Stomach (tissue), 9 donors: Measurements from ENCODE around the gene ADGRD2. TPM values are rescaled to one million over a fixed set of nuclear protein-coding genes. Genes with fewer than 3 reads are reported as not detected.

Source experiments
- DNase-seq, 2 donors: peaks; one replicate each; pipeline versions ENCODE4 v3.0.0 to v3.0.0-alpha.2; 2013 to 2019
- H3K27ac ChIP-seq, 5 donors: fragments of 200-600 bp in 4 of 5; sonication (generic) in 4 of 5; one replicate each; pipeline ENCODE4 v1.5.1; 2013 to 2019; ENCODE audit warnings: mild to moderate bottlenecking in 1 of 5, moderate library complexity in 1 of 5
- H3K27me3 ChIP-seq, 3 donors: fragments of 200-600 bp; sonication (generic); one replicate each; pipeline ENCODE4 v1.5.1; 2017 to 2019; ENCODE audit warnings: mixed run types in 1 of 3
- H3K36me3 ChIP-seq, 4 donors: fragments of 200-600 bp; sonication (generic); 1 replicate in 3 of 4; 2 replicates in 1 of 4; pipeline ENCODE4 v1.5.1; 2016 to 2019
- H3K4me1 ChIP-seq, 4 donors: fragments of 200-600 bp; sonication (generic); one replicate each; pipeline ENCODE4 v1.5.1; 2016 to 2019
- H3K4me3 ChIP-seq, 4 donors: fragments of 200-600 bp; sonication (generic) in 3 of 4; one replicate each; pipeline ENCODE4 v1.5.1; 2016 to 2019; ENCODE audit warnings: mild to moderate bottlenecking in 1 of 4
- H3K9me3 ChIP-seq, 4 donors: fragments of 200-600 bp; sonication (generic); one replicate each; pipeline ENCODE4 v1.5.1; 2016 to 2019
- CTCF ChIP-seq, 7 experiments: fragments of 450-650 bp in 4 of 7; fragments of 200-600 bp in 3 of 7; sonication (generic) in 3 of 7; IDR thresholded peaks; one replicate each; pipeline ENCODE4 v1.5.1; 2016 to 2019; ENCODE audit warnings: antibody characterized with exemption in 7 of 7, control low read depth in 2 of 7, mild to moderate bottlenecking in 1 of 7
- EP300 ChIP-seq: sonication (generic); formaldehyde crosslinking; IDR thresholded peaks from one replicate; pipeline ENCODE4 v1.6.1; 2017; ENCODE audit warnings: antibody characterized with exemption
- POLR2A ChIP-seq, 4 donors: fragments of 450-650 bp; IDR thresholded peaks; one replicate each; pipeline ENCODE4 v1.6.1; 2016; ENCODE audit warnings: antibody characterized with exemption in 4 of 4, control low read depth in 2 of 4, mild to moderate bottlenecking in 1 of 4, moderate library complexity in 1 of 4
- POLR2AphosphoS5 ChIP-seq, 3 donors: sonication (generic); formaldehyde crosslinking; IDR thresholded peaks; one replicate each; pipeline ENCODE4 v1.6.1; 2016; ENCODE audit warnings: antibody characterized with exemption in 3 of 3
- WGBS, 5 donors: extraction: QIAGEN DNeasy Blood & Tissue Kit in 3 of 5; methylation state at CpG; one replicate each; pipeline versions ENCODE4 v1.1.5 to v1.1.7; 2013 to 2018; 5-methylcytosine and 5-hydroxymethylcytosine counted together
- intact Hi-C: fragments of 100-400 bp; cut with DNase I; formaldehyde crosslinking; loops from one replicate; pipeline ENCODE4 v1.15.1; 2023; ENCODE audit warnings: low total_unique reads
- polyA plus RNA-seq, 3 donors: library from polyadenylated mRNA; stranded (reverse); fragments of 200-250 nt; gene quantifications; one replicate each; pipeline ENCODE4 v1.2.3, GENCODE V29; 2013
- total RNA-seq, 5 donors: library from RNA; depleted of rRNA; stranded (reverse); fragments of >200 nt; gene quantifications; one replicate each; pipeline versions ENCODE4 v1.1.0 to v1.2.3, GENCODE V29; 2014 to 2016
- donor health status: healthy with polysubstance abuse.
- donor health status: Bipolar disorder and iron deficiency.
- donor health status: healthy.

Gene ADGRD2
- total and polyA plus RNA-seq, 8 donors = not detected

GRCh38 chr9:124415102-124415851 is 35.0 kb upstream of the ADGRD2 start, which contains the start of gene PSMB7:
TSS of gene PSMB7 (minus strand) at chr9:124415442. CDS start at chr9:124415425, 17 bp downstream.
- intact Hi-C loops = no loop called here
- Histone ChIP-seq H3K4me1 (peaks cover 10 to 44% (median 24%) of the 10 kb centered on the region in 4 donors), H3K27me3 (no peaks in the 10 kb centered on the region), H3K4me3 (peak within 1 kb of the TSS; percentile 90 to 99 (median 94)), H3K27ac (peak within 1 kb of the TSS; percentile 6 to 82 (median 74)), H3K9me3 (no peaks in the 10 kb centered on the region), H3K36me3 (peaks cover 27 to 38% (median 36%) of the 10 kb centered on the region in 4 donors)
- TF ChIP-seq EP300 = no peak
- peak in 5 of 7 experiments; percentile 52 to 88 (median 75) for TF ChIP-seq CTCF (IDR thresholded peaks at IDR 0.05)
- no peak for TF ChIP-seq POLR2A (IDR thresholded peaks at IDR 0.05)
- peak; percentile 65 to 90 (median 77) for TF ChIP-seq POLR2AphosphoS5 (IDR thresholded peaks at IDR 0.05)
- peak; percentile 98 for DNase-seq
- WGBS, 5 donors = 5 to 7% (median 6%) methylated on average over 27 to 41 of the region's 41 CpGs

- Histone ChIP-seq H3K4me3 (peak overlapping the region; percentile 90 to 99 (median 94)), H3K9me3 (no peaks in the 10 kb centered on the region), H3K27ac (no peak overlapping the region), H3K4me1 (peaks cover 10 to 38% (median 21%) of the 10 kb centered on the region in 4 donors), H3K36me3 (peaks cover 20 to 31% (median 29%) of the 10 kb centered on the region in 4 donors), H3K27me3 (no peaks in the 10 kb centered on the region)
- 79 to 86% (median 82%) methylated on average over 17 of the region's 17 CpGs for WGBS, 5 donors
- TF ChIP-seq POLR2AphosphoS5 (IDR thresholded peaks at IDR 0.05) = no peak
- TF ChIP-seq EP300 = no peak
- TF ChIP-seq CTCF (IDR thresholded peaks at IDR 0.05) = no peak
- no peak for TF ChIP-seq POLR2A (IDR thresholded peaks at IDR 0.05)
- intact Hi-C loops = no loop called here
- DNase-seq = peak in 1 of 2 donors; percentile 32
These were observed 34.3 kb upstream of the ADGRD2 start for GRCh38 chr9:124415852-124416484.

- peaks cover 0 to 8% (median 5%) of the 10 kb centered on the region in 4 donors for H3K4me1 ChIP-seq
- H3K4me3 ChIP-seq = no peak overlapping the region
- no peak overlapping the region for H3K27ac ChIP-seq
- no peak for DNase-seq
- no peaks in the 10 kb centered on the region for H3K9me3 ChIP-seq
- H3K27me3 ChIP-seq = peaks cover 0 to 9% (median 0%) of the 10 kb centered on the region in 3 donors
- TF ChIP-seq EP300 = no peak
- no peak for TF ChIP-seq CTCF (IDR thresholded peaks at IDR 0.05)
- TF ChIP-seq POLR2AphosphoS5 (IDR thresholded peaks at IDR 0.05) = no peak
- TF ChIP-seq POLR2A (IDR thresholded peaks at IDR 0.05) = no peak
- WGBS, 5 donors = 60 to 77% (median 72%) methylated on average over 5 to 6 of the region's 6 CpGs
- intact Hi-C loops = loop anchor here (5.0 kb wide), 1 partner anchor 117 kb away; no protein-coding TSS in a partner anchor
- H3K36me3 ChIP-seq = no peaks in the 10 kb centered on the region
These were observed 30.3 kb upstream of the ADGRD2 start for GRCh38 chr9:124419832-124420489.

- peak in 1 of 2 donors; percentile 50 for DNase-seq
- intact Hi-C loops = loop anchor here (5.0 kb wide), 1 partner anchor 116 kb away; no protein-coding TSS in a partner anchor
- 69 to 83% (median 78%) methylated on average over 6 to 7 of the region's 7 CpGs for WGBS, 5 donors
These were observed 29.2 kb upstream of the ADGRD2 start for GRCh38 chr9:124420991-124421543.

More at GRCh38 chr9:124420991-124421543, 29.2 kb upstream of the ADGRD2 start:
- H3K4me1 ChIP-seq = peaks cover 0 to 8% (median 3%) of the 10 kb centered on the region in 4 donors
- H3K27ac ChIP-seq = no peak overlapping the region
- H3K4me3 ChIP-seq = no peak overlapping the region
- H3K9me3 ChIP-seq = no peaks in the 10 kb centered on the region
- TF ChIP-seq CTCF (IDR thresholded peaks at IDR 0.05) = no peak
- no peak for TF ChIP-seq EP300
- TF ChIP-seq POLR2AphosphoS5 (IDR thresholded peaks at IDR 0.05) = no peak
- TF ChIP-seq POLR2A (IDR thresholded peaks at IDR 0.05) = no peak
- peaks cover 0 to 9% (median 0%) of the 10 kb centered on the region in 3 donors for H3K27me3 ChIP-seq
- H3K36me3 ChIP-seq = no peaks in the 10 kb centered on the region
